ENCODE results near the gene ZNF334.

GRCh38 chr20:46520976-46521579 lies 7.7 kb upstream of the ZNF334 start:
- TF ChIP-seq POLR2A (IDR thresholded peaks at IDR 0.05) (no peak), CTCF (IDR thresholded peaks at IDR 0.05) (peak in 1 of 2 donors; percentile 55)
